AG10803 (cell line): ENCODE results near the gene IRAK4.

Source experiments
- DNase-seq: peaks from one replicate; pipeline ENCODE4 v3.0.0; 2010; ENCODE audit warnings: low read depth
- H3K4me3 ChIP-seq: 2 replicates; pipeline ENCODE4 v1.5.1; 2011; ENCODE audit warnings: mild to moderate bottlenecking, low read length, control low read depth
- TF ChIP-seq, protein P1 (sequence below): conservative IDR thresholded peaks from 2 replicates; pipeline ENCODE4 v1.5.1; 2011; ENCODE audit warnings: mild to moderate bottlenecking, low read length, control low read depth, inconsistent platforms

IRAK4 gene

DNA sequence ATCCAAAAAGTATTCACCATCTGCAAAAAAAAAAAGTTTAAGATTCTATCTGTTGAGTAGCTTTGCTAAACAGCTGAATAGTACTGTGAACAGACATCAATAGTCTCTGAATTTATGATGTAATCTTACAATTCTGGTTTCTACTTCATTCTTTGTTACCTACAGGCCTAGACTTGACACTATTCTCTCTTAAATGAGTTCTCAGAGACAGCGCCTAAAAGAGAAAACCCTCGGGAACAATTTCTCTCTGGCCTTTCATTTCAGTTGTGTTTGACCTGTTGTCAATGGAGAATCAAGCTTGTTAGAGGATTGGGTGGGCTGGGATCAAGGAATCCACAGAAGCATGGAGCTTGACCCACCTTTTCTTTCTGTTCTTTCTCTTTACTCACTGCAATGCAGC is 53.3 kb downstream of the IRAK4 start:
- no peak overlapping the region for H3K4me3 ChIP-seq
- TF ChIP-seq, protein P1, sequence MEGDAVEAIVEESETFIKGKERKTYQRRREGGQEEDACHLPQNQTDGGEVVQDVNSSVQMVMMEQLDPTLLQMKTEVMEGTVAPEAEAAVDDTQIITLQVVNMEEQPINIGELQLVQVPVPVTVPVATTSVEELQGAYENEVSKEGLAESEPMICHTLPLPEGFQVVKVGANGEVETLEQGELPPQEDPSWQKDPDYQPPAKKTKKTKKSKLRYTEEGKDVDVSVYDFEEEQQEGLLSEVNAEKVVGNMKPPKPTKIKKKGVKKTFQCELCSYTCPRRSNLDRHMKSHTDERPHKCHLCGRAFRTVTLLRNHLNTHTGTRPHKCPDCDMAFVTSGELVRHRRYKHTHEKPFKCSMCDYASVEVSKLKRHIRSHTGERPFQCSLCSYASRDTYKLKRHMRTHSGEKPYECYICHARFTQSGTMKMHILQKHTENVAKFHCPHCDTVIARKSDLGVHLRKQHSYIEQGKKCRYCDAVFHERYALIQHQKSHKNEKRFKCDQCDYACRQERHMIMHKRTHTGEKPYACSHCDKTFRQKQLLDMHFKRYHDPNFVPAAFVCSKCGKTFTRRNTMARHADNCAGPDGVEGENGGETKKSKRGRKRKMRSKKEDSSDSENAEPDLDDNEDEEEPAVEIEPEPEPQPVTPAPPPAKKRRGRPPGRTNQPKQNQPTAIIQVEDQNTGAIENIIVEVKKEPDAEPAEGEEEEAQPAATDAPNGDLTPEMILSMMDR, result no peak
- no peak for DNase-seq

DNA sequence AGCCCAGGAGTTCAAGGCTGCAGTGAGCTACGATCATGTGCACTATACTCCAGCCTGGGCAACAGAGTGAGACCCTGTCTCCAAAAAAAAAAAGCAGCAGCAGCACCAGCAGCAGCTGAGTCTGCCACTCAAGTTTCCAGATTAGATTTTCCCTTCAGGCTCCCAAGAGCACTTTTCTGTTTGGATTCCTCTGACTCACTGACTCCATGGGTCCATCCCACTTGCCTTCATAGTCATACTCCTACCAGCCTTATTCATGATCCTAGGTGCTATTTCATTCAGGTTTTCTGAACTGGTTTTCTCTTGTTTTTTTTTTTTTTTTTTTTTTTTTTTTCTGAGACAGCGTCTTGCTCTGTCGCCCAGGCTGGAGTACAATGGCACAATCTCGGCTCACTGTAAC is 54.2 kb downstream of the IRAK4 start:
- TF ChIP-seq, protein P1, result no peak
- no peak overlapping the region for H3K4me3 ChIP-seq
- DNase-seq, result no peak

DNA sequence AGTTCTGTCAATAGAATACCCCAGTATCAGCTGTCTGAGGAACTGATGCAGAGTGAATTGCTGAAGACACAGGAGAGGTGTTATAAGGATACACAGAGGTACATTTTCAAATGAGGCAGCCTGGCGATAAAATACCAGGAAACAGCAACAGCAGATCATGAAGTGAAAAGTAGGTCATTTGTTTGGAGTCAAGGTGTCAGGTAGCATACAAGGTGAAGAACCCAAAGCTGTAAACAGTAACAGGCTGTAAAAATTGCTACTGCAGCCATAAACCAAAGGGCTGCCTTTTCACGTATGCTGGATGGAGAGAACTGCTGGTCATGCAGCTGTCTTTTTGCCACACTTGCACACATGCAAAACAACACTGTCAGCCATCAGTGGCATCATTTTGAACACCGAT is 56.7 kb downstream of the IRAK4 start:
- DNase-seq, result no peak
- no peak overlapping the region for H3K4me3 ChIP-seq
- TF ChIP-seq, protein P1, result no peak

DNA sequence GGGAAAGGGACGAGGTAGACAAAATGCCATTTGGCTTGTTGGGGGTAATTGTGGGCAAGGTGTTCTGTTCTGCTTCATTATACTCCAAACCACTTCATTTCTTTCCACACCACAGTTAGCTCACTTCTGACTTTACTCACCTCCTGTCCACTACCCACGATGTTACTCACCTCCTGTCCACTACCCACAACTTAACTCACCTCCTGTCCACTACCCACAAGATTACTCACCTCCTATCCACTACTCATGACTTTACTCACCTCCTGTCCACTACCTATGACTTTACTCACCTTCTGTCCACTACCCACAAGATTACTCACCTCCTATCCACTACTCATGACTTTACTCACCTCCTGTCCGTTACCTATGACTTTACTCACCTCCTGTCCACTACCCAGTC is 57.4 kb downstream of the IRAK4 start:
- H3K4me3 ChIP-seq, result no peak overlapping the region
- no peak for DNase-seq
- TF ChIP-seq, protein P1, result no peak

DNA sequence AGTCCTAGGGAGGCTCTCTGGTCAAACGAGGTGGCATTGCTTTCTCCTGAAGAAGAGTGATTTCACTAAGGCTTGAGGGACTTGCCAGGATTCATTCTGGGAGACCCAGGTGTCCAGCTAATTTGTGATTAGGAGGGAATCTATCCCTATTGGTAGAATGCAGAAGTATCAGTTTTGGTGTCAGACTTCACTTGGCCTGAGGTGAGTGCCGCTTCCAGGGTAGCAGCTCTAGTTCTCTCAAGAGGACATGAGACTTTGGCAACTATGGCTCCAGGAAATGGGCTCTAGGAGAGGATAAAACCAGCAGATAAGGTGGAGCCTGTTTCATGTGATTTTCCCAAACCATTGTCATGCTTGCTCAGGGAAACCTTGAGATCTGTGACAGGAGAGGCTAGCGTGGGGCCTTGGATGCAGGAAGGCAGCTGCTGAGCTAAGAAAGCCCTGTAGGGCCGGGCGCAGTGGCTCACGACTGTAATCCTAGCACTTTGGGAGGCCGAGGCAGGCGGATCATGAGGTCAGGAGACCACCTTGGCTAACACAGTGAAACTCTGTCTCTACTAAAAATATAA is 65.5 kb downstream of the IRAK4 start:
- DNase-seq, result no peak
- no peak overlapping the region for H3K4me3 ChIP-seq
- TF ChIP-seq, protein P1, result no peak

DNA sequence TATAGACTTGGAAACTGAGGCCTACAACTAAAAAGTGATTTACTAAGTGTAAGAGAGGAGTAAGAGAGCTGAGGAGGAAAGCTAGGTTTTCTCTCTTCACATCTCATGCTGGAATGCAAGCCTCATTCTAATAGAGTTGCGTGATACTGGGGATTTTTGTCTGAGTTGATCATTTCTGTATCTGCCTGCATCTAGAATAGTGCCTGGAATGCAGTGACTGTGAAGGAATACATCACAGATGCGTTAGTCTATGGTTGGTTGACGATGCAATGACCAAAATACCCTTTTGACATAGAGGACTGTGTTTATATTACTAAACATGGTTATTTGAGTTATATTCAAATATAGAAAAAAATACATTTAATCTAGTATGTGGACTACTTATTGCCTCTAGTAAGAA is 67.9 kb downstream of the IRAK4 start:
- TF ChIP-seq, protein P1, result no peak
- H3K4me3 ChIP-seq, result no peak overlapping the region
- DNase-seq, result peak; percentile 35

DNA sequence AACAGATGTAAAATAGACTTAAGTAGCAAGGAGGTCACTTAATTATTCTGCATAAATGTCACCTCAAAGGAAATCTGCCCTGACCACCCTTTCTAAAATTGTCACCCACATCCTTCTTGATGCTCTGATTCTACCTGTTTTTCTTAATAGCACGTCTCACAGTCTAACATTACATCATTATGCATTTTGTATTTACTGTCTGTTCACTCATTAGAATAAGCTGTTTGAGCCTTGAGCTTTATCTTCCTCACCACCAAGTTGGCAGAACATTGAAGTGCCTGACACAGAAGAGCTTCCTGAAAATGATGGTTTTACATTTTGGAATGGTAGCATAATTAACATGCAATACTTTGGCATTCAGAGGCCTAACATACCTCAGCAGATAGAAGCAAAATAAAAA is 68.3 kb downstream of the IRAK4 start:
- H3K4me3 ChIP-seq, result no peak overlapping the region
- TF ChIP-seq, protein P1, result no peak
- peak; percentile 27 for DNase-seq
